Cardiac fibroblast (primary cell): ENCODE results near the gene CELF4.

Experiments
- DNase-seq, 2 donors: peaks; one replicate each; pipeline versions ENCODE4 v3.0.0 to v3.0.0-alpha.2; 2010; ENCODE audit warnings: low read depth in 2 of 2
- H3K4me3 ChIP-seq, 2 donors: replicated peaks in 1 of 2; 1 replicate in 1 of 2; 2 replicates in 1 of 2; pipeline ENCODE4 v1.5.1; 2011; ENCODE audit warnings: low read depth in 2 of 2, low read length in 2 of 2, mild to moderate bottlenecking in 2 of 2, moderate library complexity in 1 of 2
- CTCF ChIP-seq: IDR thresholded peaks from one replicate; pipeline ENCODE4 v1.5.1; 2011; ENCODE audit warnings: low read depth, mild to moderate bottlenecking, low read length, inconsistent platforms

The CELF4 gene

GRCh38 chr18:37385846-37386778 is 179.5 kb downstream of the CELF4 start:
- no peak overlapping the region for H3K4me3 ChIP-seq
- peak; percentile 53 to 55 for DNase-seq
- peak; percentile 52 for TF ChIP-seq CTCF

DNA sequence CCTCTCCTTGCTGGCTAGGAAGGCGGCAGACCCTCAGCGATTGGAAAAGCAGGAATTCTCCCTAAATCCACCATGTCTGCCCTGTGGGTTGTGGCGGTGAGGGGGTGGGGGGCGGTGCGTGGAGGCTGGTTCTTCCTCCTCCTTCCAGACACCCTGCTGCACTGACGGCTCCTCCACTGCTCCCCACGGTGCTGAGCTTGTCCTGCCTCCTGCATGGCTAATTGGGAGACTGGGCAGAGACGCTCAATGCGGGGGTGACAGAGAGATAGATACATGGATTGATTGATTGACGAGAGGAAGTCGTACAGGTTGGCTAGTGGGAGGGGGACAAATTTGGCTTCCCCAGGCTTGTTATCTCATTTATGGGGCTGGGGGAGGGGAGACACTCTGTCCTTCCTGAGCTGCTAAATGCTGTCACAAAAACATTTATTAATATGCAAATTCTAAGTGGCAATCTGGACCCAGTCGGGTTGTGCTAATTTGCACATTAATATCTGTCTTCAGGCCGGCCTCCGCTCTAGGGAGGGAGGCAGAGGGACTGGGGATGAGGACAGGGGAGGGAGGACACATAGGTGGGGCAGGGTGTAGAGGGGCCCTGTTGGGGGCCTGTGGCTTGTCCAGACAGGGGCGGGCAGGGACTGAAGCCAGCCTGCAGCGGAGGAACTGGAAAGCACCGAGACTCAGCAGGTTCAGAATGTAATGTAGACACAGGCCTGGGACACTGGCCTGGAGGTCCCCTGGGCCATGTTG is 181.6 kb downstream of the CELF4 start:
- no peak for DNase-seq
- TF ChIP-seq CTCF, result no peak
- no peak overlapping the region for H3K4me3 ChIP-seq

- TF ChIP-seq CTCF, result no peak
- peak in 1 of 2 donors; percentile 12 for DNase-seq
- no peak overlapping the region for H3K4me3 ChIP-seq
These were observed 182.4 kb downstream of the CELF4 start for GRCh38 chr18:37383036-37383785.

- no peak for DNase-seq
- TF ChIP-seq CTCF, result no peak
- no peak overlapping the region for H3K4me3 ChIP-seq
These were observed 184.0 kb downstream of the CELF4 start for GRCh38 chr18:37381554-37381953.

GRCh38 chr18:37380546-37381110 is 185.0 kb downstream of the CELF4 start:
- no peak for DNase-seq
- no peak overlapping the region for H3K4me3 ChIP-seq
- no peak for TF ChIP-seq CTCF

- TF ChIP-seq CTCF, result no peak
- no peak for DNase-seq
- H3K4me3 ChIP-seq, result no peak overlapping the region
These were observed 187.1 kb downstream of the CELF4 start for GRCh38 chr18:37378336-37379010.
